22Rv1 (cell line): ENCODE results near the gene ANKS1B.

Experiments used
- H3K27ac ChIP-seq: fragments of 450-650 bp; 2 replicates; pipeline ENCODE4 v1.5.1; 2017
- CTCF ChIP-seq: fragments of 450-650 bp; IDR thresholded peaks from 2 replicates; pipeline ENCODE4 v1.5.1; 2017; ENCODE audit warnings: mild to moderate bottlenecking
- ZFX ChIP-seq: fragments of 450-650 bp; IDR thresholded peaks from 2 replicates; pipeline ENCODE4 v1.6.1; 2017; ENCODE audit warnings: antibody characterized with exemption, borderline replicate concordance

The ANKS1B gene

DNA sequence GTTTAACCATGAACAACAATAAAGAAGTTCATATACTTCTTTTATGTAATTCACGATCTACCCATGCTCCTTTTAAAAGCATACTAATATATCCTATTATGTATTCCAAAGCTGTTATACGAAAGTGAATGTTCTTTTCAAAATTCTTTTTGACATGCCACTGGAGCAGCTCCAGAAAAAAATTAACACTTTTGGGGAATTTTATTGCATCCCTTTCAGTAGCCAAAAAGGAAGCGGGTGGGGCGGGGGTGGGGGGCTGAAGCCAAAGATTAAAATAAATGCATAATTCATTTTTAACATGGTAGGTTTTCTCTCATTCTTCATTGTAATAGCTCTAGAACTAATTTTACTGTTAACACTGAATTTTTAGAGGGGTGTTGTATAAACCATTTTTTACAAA is 123.0 kb downstream of the ANKS1B start:
- H3K27ac ChIP-seq: no peak overlapping the region
- TF ChIP-seq ZFX (no peak), CTCF (no peak)

GRCh38 chr12:99859126-99859525 is 125.6 kb downstream of the ANKS1B start:
- H3K27ac ChIP-seq: no peak overlapping the region
- TF ChIP-seq CTCF: no peak
- TF ChIP-seq ZFX: no peak

- H3K27ac ChIP-seq: no peak overlapping the region
- TF ChIP-seq CTCF (no peak), ZFX (no peak)
Observed at GRCh38 chr12:99852666-99853065, 132.1 kb downstream of the ANKS1B start.

DNA sequence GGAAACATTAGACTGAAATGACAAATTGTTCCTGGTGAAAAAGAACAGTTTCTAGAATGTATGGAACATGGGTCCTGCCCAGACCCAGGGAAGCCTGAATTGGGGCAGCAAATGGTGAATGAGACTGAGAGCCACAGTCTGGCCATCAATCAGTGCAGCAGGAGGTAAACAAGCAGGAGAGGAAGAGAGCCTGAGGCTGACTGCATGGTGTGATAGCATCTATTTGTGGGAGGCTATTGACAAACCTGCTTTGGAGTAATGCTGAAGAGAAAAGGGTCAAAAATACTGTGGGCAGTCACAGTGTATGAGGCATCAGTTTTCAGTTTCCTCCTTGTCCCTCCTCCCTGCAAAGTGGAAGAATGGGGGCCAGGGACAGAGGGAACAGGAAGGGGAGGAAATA is 136.8 kb downstream of the ANKS1B start:
- H3K27ac ChIP-seq: no peak overlapping the region
- TF ChIP-seq CTCF: no peak
- TF ChIP-seq ZFX: no peak

DNA sequence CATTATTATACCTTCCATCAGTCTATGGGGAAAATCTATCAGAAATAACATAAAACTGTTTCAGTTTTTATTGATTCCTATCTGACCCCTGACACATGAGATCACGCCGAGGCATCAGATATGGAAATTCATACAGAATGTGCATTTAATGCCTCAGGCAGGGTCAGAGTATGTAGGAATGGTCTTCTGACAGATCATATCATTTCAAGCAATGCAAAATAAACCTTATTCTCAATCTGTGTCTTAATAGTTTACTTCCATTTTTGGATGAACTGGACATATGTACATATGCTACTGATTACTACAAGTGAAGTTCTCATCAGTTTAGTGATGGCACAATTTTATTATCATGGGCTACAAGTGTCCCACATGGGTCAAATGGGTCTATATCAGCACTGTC is 150.0 kb downstream of the ANKS1B start:
- TF ChIP-seq ZFX (no peak), CTCF (no peak)
- no peak overlapping the region for H3K27ac ChIP-seq

DNA sequence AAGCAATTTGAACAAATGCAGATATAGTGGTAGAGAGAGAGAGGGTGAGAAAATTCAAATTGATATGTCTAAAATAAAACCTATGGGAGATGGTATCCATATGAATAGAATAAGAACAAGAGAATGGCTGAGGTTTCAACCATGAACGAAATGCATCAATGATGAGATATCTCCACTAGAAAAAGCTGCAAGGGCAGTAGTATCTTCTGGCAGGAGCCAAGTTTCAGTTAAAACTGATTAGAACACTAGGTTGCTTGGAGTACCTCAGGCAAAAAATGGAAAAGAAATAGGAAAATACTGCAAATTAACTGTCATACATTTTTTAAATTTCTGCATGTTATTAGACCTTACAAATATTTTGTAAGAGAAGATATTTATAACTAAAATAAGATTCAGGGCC is 151.3 kb downstream of the ANKS1B start:
- TF ChIP-seq ZFX (no peak), CTCF (no peak)
- no peak overlapping the region for H3K27ac ChIP-seq

DNA sequence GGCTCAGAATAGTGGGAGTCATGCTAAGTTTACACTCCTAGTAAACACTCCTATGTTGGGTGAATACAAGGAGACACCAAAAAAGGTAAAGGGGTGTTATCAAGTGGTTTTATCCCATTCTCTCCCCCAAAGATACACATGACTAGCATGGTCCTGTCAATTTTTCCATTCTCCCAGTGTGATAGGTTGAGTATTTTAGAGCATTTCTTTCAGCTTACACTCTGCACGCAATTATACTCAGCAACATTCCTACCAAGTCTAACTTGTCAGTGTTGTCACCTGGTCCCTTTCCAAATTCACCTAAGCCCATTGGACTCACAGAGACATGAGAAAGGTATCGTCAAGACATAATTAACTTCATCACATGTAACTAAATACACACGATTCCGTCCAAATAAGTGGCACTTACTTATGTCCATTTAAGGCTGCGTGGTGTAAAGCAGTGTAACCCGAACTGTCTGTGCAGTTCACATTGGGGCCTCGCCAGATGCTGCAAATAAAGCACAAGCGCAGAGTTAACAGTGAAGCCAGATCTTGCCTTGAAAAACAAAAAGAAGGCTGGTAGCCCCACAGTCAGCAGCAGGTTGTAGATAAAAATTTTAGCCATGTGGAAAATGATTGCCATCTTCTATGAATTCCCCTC is 159.7 kb downstream of the ANKS1B start:
- H3K27ac ChIP-seq: no peak overlapping the region
- TF ChIP-seq ZFX (no peak), CTCF (no peak)
